ENCODE measurements around the gene CCDC185.

The CCDC185 gene

DNA sequence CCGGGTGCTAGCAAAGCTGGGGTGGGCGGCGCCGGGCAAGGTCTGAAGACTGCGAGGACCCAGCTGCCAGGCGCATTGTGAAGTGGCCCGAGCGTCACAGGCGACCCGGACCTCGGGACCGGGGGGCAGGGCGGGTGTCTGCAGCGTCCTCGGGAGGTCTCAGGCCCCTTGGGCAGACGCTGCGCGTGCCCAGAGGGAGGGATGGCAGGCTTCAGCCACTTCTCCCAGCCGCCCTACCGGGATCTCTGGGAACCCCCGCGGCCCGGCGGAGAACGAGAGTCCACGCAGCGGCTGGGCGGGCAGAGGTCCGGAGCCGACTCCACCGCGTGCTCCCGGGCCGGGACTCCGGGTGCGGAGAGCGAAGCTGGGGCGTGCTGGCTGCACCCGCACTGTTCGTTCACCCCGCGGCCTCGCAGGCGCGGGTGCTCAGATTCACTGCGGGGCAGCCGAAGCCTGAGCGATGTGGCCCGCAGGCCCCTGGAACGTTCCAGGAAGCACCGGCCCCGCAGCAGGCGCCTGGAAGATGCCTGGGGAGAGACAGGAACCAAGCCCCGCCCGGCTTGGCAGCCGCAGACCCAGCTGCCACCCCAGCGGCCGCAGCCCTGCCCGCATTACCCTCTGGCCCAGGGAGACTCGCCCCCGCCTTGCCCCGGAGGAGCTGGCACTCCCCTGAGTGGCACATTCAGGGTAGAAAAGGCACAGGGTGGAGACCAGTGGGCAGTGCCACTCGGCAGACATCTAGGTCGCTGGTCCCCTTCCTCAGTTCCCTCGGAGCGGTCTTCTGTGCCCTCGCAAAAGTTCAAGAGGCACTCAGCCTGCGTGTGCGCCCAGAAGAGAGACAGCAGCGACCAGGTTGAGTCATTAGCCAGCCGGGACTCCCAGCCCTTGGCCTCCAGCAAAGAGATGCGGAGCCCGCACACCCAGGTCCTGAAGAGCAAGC is at the start of gene CCDC185:
Gene CCDC185 (plus strand): TSS at position 141 of the 940 bp plus-strand sequence. CDS start 61 bp downstream, at position 202.
- no peak for DNase-seq (ENCODE audit: low read depth)

GRCh38 chr1:223343692-223344091 is 49.5 kb upstream of the CCDC185 start:
- DNase-seq (ENCODE audit: low read depth) = no peak

- DNase-seq (ENCODE audit: low read depth) = no peak
These were observed 48.7 kb upstream of the CCDC185 start for GRCh38 chr1:223344491-223344890.

GRCh38 chr1:223345720-223346119 is 47.5 kb upstream of the CCDC185 start:
- no peak for DNase-seq (ENCODE audit: low read depth)

DNA sequence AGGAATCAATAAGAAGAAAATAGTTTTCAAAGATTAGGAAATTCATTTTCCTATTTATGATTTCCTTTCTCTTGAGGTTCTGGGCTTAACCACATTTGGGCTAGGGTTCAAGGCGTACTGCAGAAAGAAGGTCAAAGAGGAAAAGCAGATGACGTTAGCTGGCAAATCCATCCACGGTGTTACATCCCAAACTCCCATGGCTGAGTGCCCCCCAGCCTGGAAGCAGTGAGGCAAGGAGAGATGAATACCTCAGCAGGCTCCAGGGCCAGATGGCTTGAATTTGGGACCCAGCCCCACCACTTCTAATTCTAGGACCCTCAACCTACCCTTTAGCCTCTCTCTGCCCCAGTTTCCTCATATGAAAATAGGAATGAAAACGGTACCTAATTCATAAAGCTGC is 46.9 kb upstream of the CCDC185 start:
- no peak for DNase-seq (ENCODE audit: low read depth)

DNA sequence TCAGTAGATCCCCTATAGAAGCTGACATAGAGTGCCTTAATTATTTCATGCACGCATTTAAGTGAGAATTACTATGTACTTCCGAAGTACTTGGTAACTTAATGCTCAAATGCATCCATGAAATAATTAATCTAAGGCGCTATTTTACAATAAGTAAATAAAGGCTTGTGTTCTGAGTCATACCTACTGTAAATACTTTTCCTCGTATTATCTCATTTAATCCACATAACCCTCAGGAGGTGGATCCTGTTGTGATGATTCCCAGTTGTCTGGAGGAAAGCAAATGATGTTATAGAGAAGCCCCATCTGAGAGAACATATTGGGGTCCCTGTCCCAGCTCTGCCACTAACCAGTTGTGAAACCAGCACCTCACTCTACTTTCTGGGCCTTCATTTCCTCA is 45.6 kb upstream of the CCDC185 start:
- DNase-seq (ENCODE audit: low read depth) = no peak

- no peak for DNase-seq (ENCODE audit: low read depth)
These were observed 44.8 kb upstream of the CCDC185 start for GRCh38 chr1:223348439-223348838.

DNA sequence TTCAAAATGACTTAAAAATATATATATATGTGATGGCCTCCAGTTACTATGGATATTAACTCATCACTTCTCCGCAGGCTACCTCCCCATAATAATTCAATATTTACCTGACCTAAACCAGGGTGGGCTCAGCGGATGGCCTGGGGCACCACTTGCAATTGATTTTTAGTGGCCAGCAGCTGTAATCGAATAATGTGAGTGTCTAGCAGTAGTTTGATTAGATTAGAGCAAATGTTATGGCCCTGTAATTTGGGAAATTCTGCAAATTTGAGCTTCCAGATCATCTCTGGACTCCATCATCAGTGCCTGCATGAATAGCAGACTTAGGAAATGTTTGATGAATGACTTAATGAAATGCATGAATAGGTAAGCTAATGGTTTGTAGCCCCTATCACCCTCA is 44.0 kb upstream of the CCDC185 start:
- no peak for DNase-seq (ENCODE audit: low read depth)

DNA sequence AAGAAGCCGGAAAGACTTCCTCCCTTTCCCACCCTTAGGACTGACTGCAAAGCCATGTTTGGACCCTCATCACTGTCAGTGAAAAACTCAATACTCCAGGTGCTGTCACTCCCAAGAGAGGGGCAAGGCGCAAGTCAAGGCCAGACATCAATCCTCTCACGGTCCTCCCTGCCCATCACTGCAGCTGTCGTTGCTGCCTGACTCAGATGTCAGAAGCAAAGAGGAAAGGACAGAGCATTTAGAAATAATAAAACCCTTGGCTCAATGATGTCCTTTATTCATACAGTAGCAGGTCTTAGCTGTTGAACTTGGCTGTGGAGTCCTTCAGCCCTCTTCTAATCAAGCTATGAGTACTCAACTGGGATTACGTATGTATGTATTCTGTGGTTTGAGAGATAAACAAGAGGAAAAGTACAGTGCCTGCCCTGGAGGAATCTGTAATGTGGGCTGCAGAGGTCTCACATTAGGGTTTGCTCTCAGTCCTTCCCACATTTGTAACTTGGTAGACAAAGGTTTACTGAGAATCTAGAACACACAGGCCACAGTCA is 42.8 kb upstream of the CCDC185 start:
- DNase-seq (ENCODE audit: low read depth) = no peak

GRCh38 chr1:223352944-223353343 is 40.3 kb upstream of the CCDC185 start:
- DNase-seq (ENCODE audit: low read depth) = no peak

DNA sequence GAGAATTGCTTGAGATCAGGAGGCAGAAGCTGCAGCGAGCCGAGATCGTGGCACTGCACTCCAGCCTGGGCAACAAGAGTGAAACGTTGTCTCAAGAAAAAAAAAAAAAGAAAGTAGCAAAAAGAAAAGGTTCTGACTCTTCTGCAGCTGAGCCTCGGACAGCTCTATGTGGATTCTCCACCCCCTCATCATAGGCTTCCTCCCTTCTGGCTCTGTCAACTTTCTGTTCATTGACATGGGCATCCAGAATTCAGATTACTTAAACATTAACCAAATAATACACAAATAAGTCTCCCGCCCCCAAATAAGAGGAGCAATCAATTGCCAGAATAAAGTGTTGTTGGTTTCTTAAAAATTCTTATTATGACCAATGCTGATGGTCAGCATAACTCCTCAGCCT is 39.3 kb upstream of the CCDC185 start:
- DNase-seq (ENCODE audit: low read depth) = no peak

DNA sequence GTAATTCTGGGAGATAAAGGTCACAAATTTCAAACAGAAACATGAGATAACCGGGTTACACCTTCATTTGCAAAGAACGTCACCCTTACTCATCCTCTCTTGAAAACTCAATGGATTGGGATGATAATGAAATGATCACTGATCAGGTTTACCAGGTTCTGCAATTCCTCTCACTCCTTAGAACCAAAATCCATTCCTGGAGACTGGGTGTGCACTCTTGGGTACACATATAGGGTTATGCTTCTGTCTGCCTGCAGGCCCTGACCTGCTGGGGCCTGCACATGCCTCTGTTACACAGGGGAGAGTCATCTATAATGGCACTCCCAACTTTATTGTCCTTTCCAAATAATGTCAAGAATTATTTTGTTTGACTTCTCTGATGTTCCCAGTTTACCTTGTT is 37.5 kb upstream of the CCDC185 start:
- no peak for DNase-seq (ENCODE audit: low read depth)

DNA sequence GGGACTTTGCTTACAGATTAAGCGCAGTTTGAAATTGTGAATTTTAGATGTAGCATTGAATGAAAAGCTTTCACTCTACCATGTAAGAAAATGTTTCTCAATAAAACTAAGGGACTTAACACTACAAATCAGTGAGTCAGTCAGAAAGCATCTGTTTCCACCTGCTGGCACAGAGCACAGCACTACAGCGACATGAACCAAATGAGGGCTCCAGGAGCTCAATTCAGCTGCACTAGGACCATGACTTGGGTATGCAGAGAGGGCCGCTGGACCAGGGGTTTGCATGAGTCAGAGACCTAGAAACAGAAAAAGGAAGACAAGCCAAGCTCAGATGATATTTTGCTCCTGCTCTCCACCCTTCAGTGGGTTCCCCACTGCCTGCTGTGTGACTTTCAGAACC is 34.4 kb upstream of the CCDC185 start:
- DNase-seq (ENCODE audit: low read depth) = no peak

DNA sequence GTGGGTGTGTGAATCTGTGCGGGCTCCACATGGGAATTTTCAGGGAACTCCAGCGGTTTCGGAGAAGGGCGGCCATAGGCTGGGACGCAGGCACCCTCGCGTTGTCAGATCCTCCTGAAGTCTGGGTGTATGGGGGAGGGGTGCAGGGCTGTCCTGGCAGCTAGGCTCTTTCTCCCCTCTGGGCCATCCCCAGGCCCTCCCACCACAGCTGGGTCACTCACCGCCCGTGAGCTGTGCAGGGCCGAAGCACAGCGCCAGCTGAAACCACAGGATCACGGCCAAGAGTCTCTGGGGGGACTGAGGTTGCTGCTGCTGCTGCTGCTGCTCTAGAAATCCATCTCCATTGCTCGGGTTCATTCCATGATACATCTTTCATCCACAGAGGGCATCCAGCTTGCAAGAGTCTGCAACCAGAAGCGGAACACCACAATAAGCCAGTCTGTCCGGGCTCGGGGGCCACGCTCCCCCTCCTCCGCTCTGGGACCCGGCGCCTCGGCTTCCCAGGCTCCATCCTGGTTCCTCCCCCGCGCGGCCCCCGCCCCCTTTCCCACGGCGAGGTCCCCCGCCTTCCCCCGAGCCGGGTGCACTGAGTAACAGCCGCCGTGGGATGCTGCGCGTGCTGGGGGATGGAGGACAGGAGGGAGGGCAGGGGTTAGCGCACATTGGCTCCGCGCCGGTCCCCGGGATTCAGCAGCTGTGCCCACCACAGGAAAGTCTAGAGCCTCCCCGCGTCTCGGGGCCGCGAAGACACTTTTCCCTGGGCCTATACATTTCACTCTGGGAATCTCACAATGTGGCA is 30.0 kb upstream of the CCDC185 start:
- DNase-seq (ENCODE audit: low read depth) = no peak

GRCh38 chr1:223363856-223364684 is 29.1 kb upstream of the CCDC185 start, which contains the start of gene SUSD4:
Gene SUSD4, minus strand, starts transcription at chr1:223364176. Its CDS starts 751 bp downstream, at chr1:223363425.
- DNase-seq (ENCODE audit: low read depth) = peak; percentile 26

DNA sequence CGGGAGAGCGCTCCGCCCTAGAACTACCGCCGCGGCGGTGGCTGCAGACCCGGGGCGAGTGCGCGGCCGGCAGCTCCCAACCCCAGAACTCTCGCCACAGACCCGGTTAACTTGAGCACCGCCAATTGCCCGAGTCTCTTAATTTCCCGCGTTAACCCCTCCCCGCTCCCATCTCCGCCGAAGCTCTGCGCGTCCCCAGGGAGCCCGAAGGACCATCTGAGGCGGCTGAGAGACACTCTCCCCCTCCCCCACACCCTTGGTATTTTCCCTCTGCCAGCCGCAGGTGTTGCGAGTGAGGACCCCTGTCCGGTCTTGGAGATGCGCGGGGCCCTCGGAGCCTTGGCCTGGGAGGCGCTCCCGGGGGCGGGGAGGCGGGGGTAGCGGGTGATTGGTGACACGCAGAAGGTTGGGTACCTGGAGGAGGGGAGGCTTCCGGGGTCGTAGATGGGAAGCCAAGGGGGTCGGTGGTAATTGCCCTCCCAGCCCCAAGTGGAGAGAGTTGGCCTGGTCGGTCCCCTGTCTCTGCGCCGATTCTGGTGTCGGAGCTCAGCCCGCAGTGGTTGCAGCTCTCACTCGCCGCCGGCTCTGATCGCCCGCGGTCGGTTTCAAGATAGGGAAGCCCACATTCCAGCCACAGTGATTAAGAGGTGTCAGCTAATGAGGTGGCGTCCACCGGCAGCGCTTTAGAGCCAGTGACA is 28.4 kb upstream of the CCDC185 start:
- DNase-seq (ENCODE audit: low read depth) = no peak

DNA sequence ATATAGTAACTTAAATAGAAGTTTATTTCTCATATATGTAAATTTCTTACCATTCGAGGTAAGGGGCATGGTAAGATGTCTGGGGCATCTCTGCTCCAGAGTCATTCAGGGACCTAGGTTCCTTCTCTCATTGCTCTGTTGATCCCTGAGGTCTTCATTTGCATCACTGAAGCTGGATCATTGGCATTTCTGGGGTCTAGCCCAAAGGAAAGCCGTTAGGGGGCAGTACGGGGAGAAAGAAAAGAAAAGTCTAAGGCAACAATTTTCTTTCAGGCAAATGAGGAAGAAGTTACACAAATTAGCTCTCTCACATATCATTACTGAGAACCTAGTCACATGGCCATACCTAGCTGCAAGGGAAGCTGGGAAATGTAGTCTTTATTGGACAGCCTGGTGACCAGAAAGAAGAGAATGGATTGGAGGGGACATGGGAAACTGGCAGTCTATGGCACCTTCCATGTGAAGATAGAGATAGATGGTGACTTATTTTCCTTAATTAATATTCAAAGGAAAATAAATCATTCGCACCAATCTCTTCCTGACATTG is 19.1 kb upstream of the CCDC185 start:
- no peak for DNase-seq (ENCODE audit: low read depth)

DNA sequence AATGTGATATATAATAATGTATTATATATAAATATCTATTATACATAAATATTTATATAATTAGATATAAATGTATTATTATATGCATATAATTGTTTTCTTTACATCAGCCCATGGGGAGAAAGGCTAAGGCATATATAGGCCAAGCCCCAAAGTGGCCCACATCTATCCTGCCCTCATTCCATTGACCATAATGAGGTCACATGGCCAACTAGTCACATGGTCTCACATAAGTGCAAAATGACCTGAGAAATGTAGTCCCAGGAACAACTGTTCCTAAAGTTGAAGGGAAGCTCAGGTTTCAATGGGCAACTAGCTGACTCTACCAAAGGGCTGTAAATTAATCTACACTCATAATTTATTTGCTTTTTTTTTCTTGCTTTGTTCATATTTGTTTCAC is 14.5 kb upstream of the CCDC185 start:
- DNase-seq (ENCODE audit: low read depth) = no peak

GRCh38 chr1:223386013-223386412 is 7.2 kb upstream of the CCDC185 start:
- no peak for DNase-seq (ENCODE audit: low read depth)

DNA sequence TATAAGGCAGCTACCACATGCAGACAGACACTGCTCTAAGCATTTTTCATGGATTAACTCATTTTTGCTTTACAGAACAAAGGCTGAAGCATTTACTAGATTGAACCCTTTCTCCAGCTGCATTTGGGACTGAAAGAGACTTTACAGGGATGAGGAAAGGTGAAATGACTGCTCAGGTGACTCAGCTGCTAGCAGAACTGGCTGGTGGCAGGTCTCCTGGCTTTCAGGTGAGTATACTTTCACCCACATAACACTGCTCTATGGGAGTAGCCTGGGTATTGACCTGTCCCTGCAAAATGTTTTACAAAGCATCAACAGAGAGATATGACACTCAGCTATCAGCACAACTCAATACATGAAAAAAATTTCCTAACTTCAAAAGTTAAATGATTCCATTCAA is 2.6 kb upstream of the CCDC185 start:
- DNase-seq (ENCODE audit: low read depth) = no peak

GRCh38 chr1:223394242-223394641 is 1.0 kb downstream of the CCDC185 start:
- no peak for DNase-seq (ENCODE audit: low read depth)
